H1 (cell line): ENCODE measurements around the gene RIMBP2. TPM values are rescaled to one million over a fixed set of nuclear protein-coding genes. Genes with fewer than 3 reads are reported as not detected.

Experiments
- CTCF ChIA-PET: fragments of 300-600 bp; sonication (Branson Sonifier 250); formaldehyde crosslinking; loops from one replicate; lab custom pipeline; 2021; ENCODE audit not compliant: partially characterized antibody; lab: Charles Lee
- POLR2A ChIA-PET: fragments of 300-600 bp; sonication (Branson Sonifier 250); formaldehyde crosslinking; loops from one replicate; lab custom pipeline; 2021; ENCODE audit warnings: inconsistent platforms; ENCODE audit not compliant: partially characterized antibody; lab: Charles Lee
- DNase-seq, 2 experiments: peaks; one replicate each; pipeline versions ENCODE4 v3.0.0 to v3.0.0-alpha.2; 2010 to 2022; ENCODE audit warnings: low spot score in 2 of 2, low read depth in 1 of 2, mixed read lengths in 1 of 2
- FAIRE-seq: peaks from 2 replicates; lab custom pipeline; 2011; peaks lifted over from hg19 to GRCh38; lab: Jason Lieb, UNC
- H2AFZ ChIP-seq: 2 replicates; pipeline ENCODE4 v1.8.1; 2012; ENCODE audit warnings: low read length, inconsistent platforms
- H2AK5ac ChIP-seq: 2 replicates; pipeline ENCODE4 v1.6.1; 2013; ENCODE audit warnings: low read depth, low read length
- H2BK120ac ChIP-seq: replicated peaks from 2 replicates; pipeline ENCODE3; 2013; ENCODE audit warnings: low read depth, low read length, inconsistent platforms
- H2BK12ac ChIP-seq: 2 replicates; pipeline ENCODE4 v1.6.1; 2013; ENCODE audit warnings: low read depth, low read length
- H2BK15ac ChIP-seq: 2 replicates; pipeline ENCODE4 v1.6.1; 2013; ENCODE audit warnings: low read length
- H2BK20ac ChIP-seq: 2 replicates; pipeline ENCODE4 v1.6.1; 2013; ENCODE audit warnings: low read length
- H2BK5ac ChIP-seq: 2 replicates; pipeline ENCODE4 v1.6.1; 2013; ENCODE audit warnings: low read depth, low read length
- H3K14ac ChIP-seq: 2 replicates; pipeline ENCODE4 v1.6.1; 2013; ENCODE audit warnings: inconsistent platforms; ENCODE audit not compliant: insufficient read length
- H3K18ac ChIP-seq: 2 replicates; pipeline ENCODE4 v1.6.1; 2013; ENCODE audit warnings: low read length; ENCODE audit errors: extremely low read depth
- H3K23ac ChIP-seq: 2 replicates; pipeline ENCODE4 v1.6.1; 2013; ENCODE audit warnings: inconsistent platforms; ENCODE audit not compliant: insufficient read length
- H3K23me2 ChIP-seq: 2 replicates; pipeline ENCODE4 v1.6.1; 2013; ENCODE audit warnings: low read depth, low read length
- H3K27ac ChIP-seq: 2 replicates; pipeline ENCODE4 v1.6.1; 2011; ENCODE audit warnings: low read depth, low read length, inconsistent platforms
- H3K27me3 ChIP-seq, 4 experiments: replicated peaks in 1 of 4; 1 replicate in 1 of 4; 2 replicates in 3 of 4; pipeline versions ENCODE4 v1.6.1 to v1.8.1; 2011 to 2013; ENCODE audit warnings: low read length in 3 of 4, mild to moderate bottlenecking in 3 of 4, inconsistent platforms in 2 of 4, mixed read lengths in 2 of 4, moderate library complexity in 1 of 4; ENCODE audit not compliant: control insufficient read depth in 3 of 4, insufficient read depth in 3 of 4; ENCODE audit errors: extremely low read depth in 1 of 4
- H3K36me3 ChIP-seq, 4 experiments: 2 replicates each; pipeline versions ENCODE4 v1.6.1 to v1.8.1; 2011 to 2013; ENCODE audit warnings: mild to moderate bottlenecking in 4 of 4, low read length in 3 of 4, moderate library complexity in 2 of 4, control low read depth in 1 of 4, inconsistent platforms in 1 of 4; ENCODE audit not compliant: insufficient read depth in 4 of 4, control insufficient read depth in 2 of 4
- H3K4ac ChIP-seq: replicated peaks from 2 replicates; pipeline ENCODE3; 2013; ENCODE audit warnings: low read length, low read depth, mixed read lengths, inconsistent platforms; ENCODE audit not compliant: insufficient read length
- H3K4me1 ChIP-seq, 4 experiments: replicated peaks in 1 of 4; 1 replicate in 1 of 4; 2 replicates in 3 of 4; pipeline versions ENCODE4 v1.6.1 to v1.8.1; 2011 to 2013; ENCODE audit warnings: low read length in 3 of 4, inconsistent platforms in 2 of 4, mixed read lengths in 1 of 4; ENCODE audit not compliant: insufficient read depth in 4 of 4, control insufficient read depth in 3 of 4
- H3K4me2 ChIP-seq, 2 experiments: 2 replicates each; pipeline versions ENCODE4 v1.6.1 to v1.8.1; 2011 to 2013; ENCODE audit warnings: low read depth in 2 of 2, low read length in 2 of 2, control low read depth in 1 of 2, inconsistent platforms in 1 of 2, mild to moderate bottlenecking in 1 of 2; ENCODE audit not compliant: insufficient read depth in 1 of 2
- H3K4me3 ChIP-seq, 4 experiments: fragments of 200-600, 300-600 bp in 1 of 4; sonication (generic), shearing (Covaris generic), sonication (Bioruptor Twin) in 1 of 4; 2 replicates each; pipeline versions ENCODE4 v1.5.1 to v1.8.1; 2011 to 2016; ENCODE audit warnings: low read length in 4 of 4, low read depth in 3 of 4, control low read depth in 2 of 4, inconsistent platforms in 2 of 4, mild to moderate bottlenecking in 2 of 4, mixed read lengths in 1 of 4, moderate library complexity in 1 of 4; ENCODE audit not compliant: insufficient read depth in 2 of 4; ENCODE audit errors: extremely low read depth in 1 of 4
- H3K56ac ChIP-seq: replicated peaks from 2 replicates; pipeline ENCODE3; 2013; ENCODE audit warnings: low read depth, mild to moderate bottlenecking, mixed read lengths, low read length, inconsistent platforms; ENCODE audit not compliant: insufficient read length
- H3K79me1 ChIP-seq: 2 replicates; pipeline ENCODE4 v1.6.1; 2013; ENCODE audit warnings: low read depth, low read length, control low read depth
- H3K79me2 ChIP-seq, 2 experiments: 2 replicates each; pipeline versions ENCODE4 v1.6.1 to v1.8.1; 2012 to 2013; ENCODE audit warnings: low read length in 2 of 2, mild to moderate bottlenecking in 2 of 2, inconsistent platforms in 1 of 2; ENCODE audit not compliant: insufficient read depth in 2 of 2, control insufficient read depth in 1 of 2
- H3K9ac ChIP-seq, 4 experiments: replicated peaks in 1 of 4; 1 replicate in 1 of 4; 2 replicates in 3 of 4; pipeline versions ENCODE4 v1.6.1 to v1.8.1; 2011 to 2013; ENCODE audit warnings: low read depth in 3 of 4, low read length in 3 of 4, control low read depth in 2 of 4, mild to moderate bottlenecking in 2 of 4, moderate library complexity in 2 of 4, inconsistent platforms in 1 of 4; ENCODE audit errors: extremely low read depth in 1 of 4
- H3K9me3 ChIP-seq, 2 experiments: 2 replicates each; pipeline versions ENCODE4 v1.6.1 to v1.8.1; 2012 to 2013; ENCODE audit warnings: mild to moderate bottlenecking in 2 of 2, moderate library complexity in 2 of 2, control low read depth in 1 of 2, inconsistent platforms in 1 of 2, low read depth in 1 of 2, low read length in 1 of 2, mixed read lengths in 1 of 2; ENCODE audit not compliant: insufficient read depth in 2 of 2
- H4K20me1 ChIP-seq, 2 experiments: replicated peaks in 1 of 2; 2 replicates each; pipeline versions ENCODE3 to v1.8.1; 2011 to 2013; ENCODE audit warnings: inconsistent platforms in 2 of 2, low read length in 2 of 2, mild to moderate bottlenecking in 1 of 2; ENCODE audit not compliant: insufficient read depth in 2 of 2, control insufficient read depth in 1 of 2
- H4K5ac ChIP-seq: 2 replicates; pipeline ENCODE4 v1.6.1; 2013; ENCODE audit warnings: low read length, low read depth, mixed read lengths, inconsistent platforms; ENCODE audit not compliant: insufficient read length
- H4K8ac ChIP-seq: 2 replicates; pipeline ENCODE4 v1.8.0; 2013; ENCODE audit warnings: mild to moderate bottlenecking, moderate library complexity, low read length, inconsistent platforms; ENCODE audit not compliant: insufficient read depth; ENCODE audit errors: extremely low read depth
- H4K91ac ChIP-seq: replicated peaks from 2 replicates; pipeline ENCODE3; 2013; ENCODE audit warnings: low read length, mixed read lengths, inconsistent platforms; ENCODE audit not compliant: insufficient read length
- CTBP2 ChIP-seq: IDR thresholded peaks from 2 replicates; pipeline ENCODE4 v1.7.0; 2011; ENCODE audit warnings: borderline replicate concordance, mild to moderate bottlenecking, moderate library complexity, mixed read lengths, low read length; ENCODE audit not compliant: insufficient read depth, insufficient read length
- MAFK ChIP-seq: IDR thresholded peaks from 2 replicates; pipeline ENCODE4 v1.6.1; 2012; ENCODE audit warnings: low read depth, mild to moderate bottlenecking, improper control_type of control experiment, low read length
- WGBS, 2 experiments: shearing (Covaris generic) in 1 of 2; methylation state at CpG; one replicate each; pipeline versions ENCODE4 v1.1.6 to v1.1.7; 2013 to 2015; ENCODE audit warnings: low lambda C conversion rate in 2 of 2, mixed read lengths in 2 of 2, inconsistent platforms in 1 of 2, low coverage in 1 of 2, missing lambda C conversion rate in 1 of 2; ENCODE audit not compliant: insufficient replicate concordance in 2 of 2, insufficient coverage in 1 of 2, insufficient read length in 1 of 2; ENCODE audit errors: extremely low coverage in 1 of 2, missing lambda C conversion rate in 1 of 2; 5-methylcytosine and 5-hydroxymethylcytosine counted together
- polyA plus RNA-seq, 7 experiments: library from polyadenylated mRNA; depleted of rRNA in 3 of 7; stranded (reverse) in 5 of 7; unstranded in 2 of 7; fragments of >200 nt in 5 of 7; fragments of 200-250 nt in 2 of 7; gene quantifications; 1 replicate in 5 of 7; 2 replicates in 1 of 7; 4 replicates in 1 of 7; pipeline versions ENCODE4 v1.2.1 to v1.2.3, GENCODE V29; 2011 to 2013; ENCODE audit warnings: missing spikeins in 2 of 7, mixed read lengths in 2 of 7
- total RNA-seq: library from RNA; stranded (reverse); fragmentation: NEBNext Ultra II Directional; extraction: Animal tissue kit (Norgen Biotek cat#: 25700); gene quantifications from 2 replicates; pipeline ENCODE4 v1.2.1, GENCODE V29; 2021

The RIMBP2 gene
- total and polyA plus RNA-seq, 2 of the 8 experiments (the other 6 are each of a cell fraction or from before 2014, with no cell fraction given): 0.18 to 0.65 TPM

GRCh38 chr12:130696379-130697100 is 19.6 kb downstream of the RIMBP2 start:
- no peak overlapping the region for H3K27ac ChIP-seq
- H4K91ac ChIP-seq: no peak overlapping the region
- H2BK12ac ChIP-seq: no peak overlapping the region
- H3K56ac ChIP-seq: no peak overlapping the region
- H2BK15ac ChIP-seq: no peak overlapping the region
- H2BK20ac ChIP-seq: no peak overlapping the region
- POLR2A ChIA-PET: interaction anchor here (0.9 kb wide), 1 partner anchor 10 kb away, joined by 3 read pairs; no protein-coding TSS in a partner anchor
- H3K27me3 ChIP-seq: peaks cover 0 to 4% (median 0%) of the 10 kb centered on the region in 4 experiments; a peak in 1 of 7 replicates
- H3K79me2 ChIP-seq: no peaks in the 10 kb centered on the region
- no peak overlapping the region for H2AFZ ChIP-seq
- H3K4me3 ChIP-seq: no peak overlapping the region
- no peak overlapping the region for H2AK5ac ChIP-seq
- no peak overlapping the region for H4K8ac ChIP-seq
- no peak overlapping the region for H2BK120ac ChIP-seq
- WGBS, 2 experiments: 84% methylated on average over 7 of the region's 7 CpGs; no CpG with 5 or more reads in 1 of the 2 experiments
- FAIRE-seq: no peak
- no peaks in the 10 kb centered on the region for H3K4me1 ChIP-seq
- H3K14ac ChIP-seq: no peak overlapping the region
- H2BK5ac ChIP-seq: no peak overlapping the region
- no peaks in the 10 kb centered on the region for H4K20me1 ChIP-seq
- no peak overlapping the region for H3K18ac ChIP-seq
- no peak overlapping the region for H3K9ac ChIP-seq
- no peak overlapping the region for H3K4me2 ChIP-seq
- CTCF ChIA-PET: no interaction called here
- H3K23ac ChIP-seq: no peak overlapping the region
- no peak overlapping the region for H4K5ac ChIP-seq
- H3K36me3 ChIP-seq: no peaks in the 10 kb centered on the region
- TF ChIP-seq MAFK: peak; percentile 91
- no peak for TF ChIP-seq CTBP2
- TF ChIP-seq, all 59 proteins: peak for 1
- Histone ChIP-seq H3K79me1 (no peaks in the 10 kb centered on the region), H3K9me3 (no peaks in the 10 kb centered on the region; a peak in 1 of 4 replicates), H3K23me2 (peaks cover 3% of the 10 kb centered on the region; the same call in 1 of the 2 replicates), H3K4ac (no peak overlapping the region)
- DNase-seq: no peak
